AG09309 (cell line): Measurements from ENCODE around the gene GLT8D1.

Source experiments
- DNase-seq: peaks from one replicate; pipeline ENCODE4 v3.0.0-alpha.2; 2010; ENCODE audit warnings: low read depth
- H3K4me3 ChIP-seq: 2 replicates; pipeline ENCODE4 v1.5.1; 2011; ENCODE audit warnings: mild to moderate bottlenecking, low read depth, low read length, moderate library complexity; ENCODE audit not compliant: control insufficient read depth
- CTCF ChIP-seq: IDR thresholded peaks from 2 replicates; pipeline ENCODE4 v1.5.1; 2011; ENCODE audit warnings: mild to moderate bottlenecking, low read depth, low read length, inconsistent platforms; ENCODE audit not compliant: insufficient read depth, control insufficient read depth; ENCODE audit errors: missing control alignments

Gene GLT8D1

GRCh38 chr3:52650439-52650838 lies 55.2 kb downstream of the GLT8D1 start:
- no peak for TF ChIP-seq CTCF
- DNase-seq: no peak
- no peak overlapping the region for H3K4me3 ChIP-seq

DNA sequence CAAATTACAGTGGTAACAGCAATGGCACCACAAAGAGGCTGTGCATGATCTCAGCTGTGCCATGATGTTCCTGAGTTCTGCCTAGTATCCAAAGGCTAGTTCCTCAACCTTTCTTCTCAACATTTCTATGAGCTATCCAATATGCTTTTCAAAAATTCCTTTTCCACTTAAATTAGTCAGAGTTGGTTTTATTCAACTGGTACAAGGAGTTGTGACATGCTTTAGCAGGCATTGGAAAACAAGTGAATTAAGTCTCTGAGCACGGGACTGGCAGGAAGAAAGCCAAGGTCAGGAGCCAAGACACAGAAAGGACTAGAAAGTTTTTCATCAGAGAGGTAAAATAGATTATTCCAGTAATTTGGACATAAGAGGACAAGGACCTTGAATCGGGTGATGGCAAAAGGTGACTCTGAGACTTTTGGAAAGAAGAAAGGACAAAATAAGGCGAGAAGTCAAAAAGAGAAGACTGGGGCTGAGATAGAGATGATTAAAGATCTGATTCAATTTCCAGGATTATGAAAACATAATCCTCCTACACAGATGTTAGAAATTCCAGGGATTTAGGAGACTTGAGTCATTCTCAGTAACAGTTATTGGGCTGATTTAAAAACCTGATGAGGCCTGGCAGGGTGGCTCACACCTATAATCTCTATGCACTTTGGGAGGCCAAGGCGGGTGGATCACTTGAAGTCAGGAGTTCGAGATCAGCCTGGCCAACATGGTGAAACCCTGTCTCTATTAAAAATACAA lies 56.0 kb downstream of the GLT8D1 start:
- no peak for TF ChIP-seq CTCF
- H3K4me3 ChIP-seq: no peak overlapping the region
- DNase-seq: peak; percentile 28

- no peak overlapping the region for H3K4me3 ChIP-seq
- DNase-seq: no peak
- no peak for TF ChIP-seq CTCF
Observed at GRCh38 chr3:52645549-52645948, 60.0 kb downstream of the GLT8D1 start.
